ENCODE results near the gene PPIL4.
"Not testable (repeated sequence)": the region's sequence is repeated elsewhere in the genome, so short reads cannot be mapped to it uniquely, and the experiment has no call there.

Gene PPIL4

GRCh38 chr6:149483849-149484655 lies 61.8 kb downstream of the PPIL4 start:
- no peak for DNase-seq (ENCODE audit: low read depth in 2 of 3, low spot score in 1 of 3)

- DNase-seq (ENCODE audit: low read depth in 2 of 3, low spot score in 1 of 3), result no peak
Measured at GRCh38 chr6:149483334-149483725, 62.5 kb downstream of the PPIL4 start.

GRCh38 chr6:149482545-149483333 lies 63.1 kb downstream of the PPIL4 start:
- no peak for DNase-seq (ENCODE audit: low read depth in 2 of 3, low spot score in 1 of 3)

GRCh38 chr6:149480502-149481280 lies 65.2 kb downstream of the PPIL4 start:
- DNase-seq (ENCODE audit: low read depth in 2 of 3, low spot score in 1 of 3), result no peak

GRCh38 chr6:149478631-149479314 lies 67.1 kb downstream of the PPIL4 start:
- DNase-seq (ENCODE audit: low read depth in 2 of 3, low spot score in 1 of 3), result no peak

GRCh38 chr6:149477544-149477943 lies 68.3 kb downstream of the PPIL4 start:
- DNase-seq (ENCODE audit: low read depth in 2 of 3, low spot score in 1 of 3), result no peak

GRCh38 chr6:149476789-149477455 lies 68.9 kb downstream of the PPIL4 start:
- DNase-seq (ENCODE audit: low read depth in 2 of 3, low spot score in 1 of 3), result no peak

- DNase-seq (ENCODE audit: low read depth in 2 of 3, low spot score in 1 of 3), result no peak
Measured at GRCh38 chr6:149474108-149474935, 71.5 kb downstream of the PPIL4 start.

- no peak for DNase-seq (ENCODE audit: low read depth in 2 of 3, low spot score in 1 of 3)
Measured at GRCh38 chr6:149473080-149474052, 72.5 kb downstream of the PPIL4 start.

GRCh38 chr6:149472241-149472640 lies 73.6 kb downstream of the PPIL4 start:
- no peak for DNase-seq (ENCODE audit: low read depth in 2 of 3, low spot score in 1 of 3)

GRCh38 chr6:149471801-149472200 lies 74.0 kb downstream of the PPIL4 start:
- no peak for DNase-seq (ENCODE audit: low read depth in 2 of 3, low spot score in 1 of 3)

- DNase-seq (ENCODE audit: low read depth in 2 of 3, low spot score in 1 of 3), result no peak
Measured at GRCh38 chr6:149470948-149471347, 74.9 kb downstream of the PPIL4 start.

GRCh38 chr6:149468179-149468578 lies 77.7 kb downstream of the PPIL4 start:
- no peak for DNase-seq (ENCODE audit: low read depth in 2 of 3, low spot score in 1 of 3)

GRCh38 chr6:149467265-149467664 lies 78.6 kb downstream of the PPIL4 start:
- no peak for DNase-seq (ENCODE audit: low read depth in 2 of 3, low spot score in 1 of 3)

GRCh38 chr6:149464411-149464810 lies 81.4 kb downstream of the PPIL4 start:
- no peak for DNase-seq (ENCODE audit: low read depth in 2 of 3, low spot score in 1 of 3)

GRCh38 chr6:149463781-149464180 lies 82.1 kb downstream of the PPIL4 start:
- no peak for DNase-seq (ENCODE audit: low read depth in 2 of 3, low spot score in 1 of 3)

- not testable (repeated sequence) for DNase-seq (ENCODE audit: low read depth in 2 of 3, low spot score in 1 of 3)
Measured at GRCh38 chr6:149462712-149463111, 83.1 kb downstream of the PPIL4 start.

GRCh38 chr6:149461670-149462069 lies 84.2 kb downstream of the PPIL4 start:
- no peak for DNase-seq (ENCODE audit: low read depth in 2 of 3, low spot score in 1 of 3)

Data from stimulated activated CD4-positive, alpha-beta T cell treated with anti-CD3 and anti-CD28 coated beads, Interleukin-12 subunit alpha, Interleukin-12 subunit beta, amount 100 ng/mL, for 48 hours (primary cell).